Activated CD4-positive, alpha-beta T cell treated with anti-CD3 and anti-CD28 coated beads for 48 hours (primary cell): ENCODE results near the gene GTF2H4.
"Not testable (repeated sequence)": the region's sequence is repeated elsewhere in the genome, so short reads cannot be mapped to it uniquely, and the experiment has no call there.

Experiments used
- DNase-seq: peaks from one replicate; pipeline ENCODE4 v3.0.0-alpha.2; 2020

Gene GTF2H4

GRCh38 chr6:30907758-30908591 is at the start of gene GTF2H4:
Gene GTF2H4, plus strand, starts transcription at chr6:30908207.
- DNase-seq, result peak; percentile 97

- not testable (repeated sequence) for DNase-seq
These were observed 48.3 kb upstream of the GTF2H4 start for GRCh38 chr6:30859726-30860125.

- DNase-seq, result no peak
These were observed 46.6 kb upstream of the GTF2H4 start for GRCh38 chr6:30861257-30862048.

GRCh38 chr6:30862156-30862875 is 45.7 kb upstream of the GTF2H4 start:
- no peak for DNase-seq

- no peak for DNase-seq
These were observed 43.7 kb upstream of the GTF2H4 start for GRCh38 chr6:30864325-30864724.

GRCh38 chr6:30869241-30869749 is 38.7 kb upstream of the GTF2H4 start:
- DNase-seq, result not testable (repeated sequence)

GRCh38 chr6:30870546-30870945 is 37.5 kb upstream of the GTF2H4 start:
- DNase-seq, result peak; percentile 36

GRCh38 chr6:30871592-30872183 is 36.3 kb upstream of the GTF2H4 start:
- no peak for DNase-seq

GRCh38 chr6:30873137-30873640 is 34.8 kb upstream of the GTF2H4 start:
- no peak for DNase-seq

- DNase-seq, result not testable (repeated sequence)
These were observed 34.2 kb upstream of the GTF2H4 start for GRCh38 chr6:30873795-30874194.

- no peak for DNase-seq
These were observed 32.6 kb upstream of the GTF2H4 start for GRCh38 chr6:30875244-30876038.

GRCh38 chr6:30876039-30876730 is 31.8 kb upstream of the GTF2H4 start:
- DNase-seq, result peak; percentile 36

GRCh38 chr6:30877419-30878262 is 30.4 kb upstream of the GTF2H4 start:
- DNase-seq, result peak; percentile 82

GRCh38 chr6:30879684-30880427 is 28.2 kb upstream of the GTF2H4 start:
- DNase-seq, result no peak

GRCh38 chr6:30880698-30881252 is 27.2 kb upstream of the GTF2H4 start:
- no peak for DNase-seq

GRCh38 chr6:30881392-30882203 is 26.4 kb upstream of the GTF2H4 start:
- DNase-seq, result no peak

- DNase-seq, result no peak
These were observed 25.7 kb upstream of the GTF2H4 start for GRCh38 chr6:30882204-30882758.
